Mesendoderm (in vitro differentiated cells): ENCODE results near the gene HRAS.

Experiments used
- DNase-seq: peaks from one replicate; pipeline ENCODE4 v3.0.0; 2013
- H2AK5ac ChIP-seq: 2 replicates; pipeline ENCODE4 v1.6.1; 2013; ENCODE audit warnings: low read length, inconsistent platforms
- H2BK120ac ChIP-seq: 2 replicates; pipeline ENCODE4 v1.6.1; 2013; ENCODE audit warnings: low read depth, mild to moderate bottlenecking, low read length, moderate library complexity, mixed read lengths
- H2BK15ac ChIP-seq: replicated peaks from 2 replicates; pipeline ENCODE4 v1.6.1; 2013; ENCODE audit warnings: low read depth, mild to moderate bottlenecking, moderate library complexity
- H2BK5ac ChIP-seq: 2 replicates; pipeline ENCODE4 v1.6.1; 2013; ENCODE audit warnings: low read length, inconsistent platforms
- H3K18ac ChIP-seq: 2 replicates; pipeline ENCODE4 v1.6.1; 2013; ENCODE audit warnings: mild to moderate bottlenecking, low read length, mixed read lengths
- H3K23ac ChIP-seq: one replicate; pipeline ENCODE4 v1.6.1; 2013; ENCODE audit warnings: low read length
- H3K27ac ChIP-seq: 2 replicates; pipeline ENCODE4 v1.5.1; 2013; ENCODE audit warnings: low read depth, mild to moderate bottlenecking, inconsistent platforms, low read length, moderate library complexity
- H3K27me3 ChIP-seq: 2 replicates; pipeline ENCODE4 v1.6.1; 2013; ENCODE audit warnings: low read length, control low read depth, mild to moderate bottlenecking, inconsistent platforms; ENCODE audit not compliant: insufficient read depth, poor library complexity
- H3K36me3 ChIP-seq: 2 replicates; pipeline ENCODE4 v1.6.1; 2013; ENCODE audit warnings: low read length, inconsistent platforms; ENCODE audit not compliant: control insufficient read depth, insufficient read depth
- H3K4ac ChIP-seq: one replicate; pipeline ENCODE4 v1.6.1; 2013; ENCODE audit warnings: low read depth, mild to moderate bottlenecking, low read length, moderate library complexity
- H3K4me1 ChIP-seq: 2 replicates; pipeline ENCODE4 v1.6.1; 2013; ENCODE audit warnings: low read depth, low read length, inconsistent platforms; ENCODE audit not compliant: control insufficient read depth
- H3K4me2 ChIP-seq: 2 replicates; pipeline ENCODE4 v1.6.1; 2013; ENCODE audit warnings: low read length
- H3K4me3 ChIP-seq: 2 replicates; pipeline ENCODE4 v1.5.1; 2013; ENCODE audit warnings: mild to moderate bottlenecking, low read length
- H3K56ac ChIP-seq: one replicate; pipeline ENCODE4 v1.6.1; 2013; ENCODE audit warnings: low read length
- H3K79me1 ChIP-seq: 2 replicates; pipeline ENCODE4 v1.6.1; 2013; ENCODE audit warnings: low read length, inconsistent platforms
- H3K79me2 ChIP-seq: 2 replicates; pipeline ENCODE4 v1.6.1; 2013; ENCODE audit warnings: mild to moderate bottlenecking, low read length; ENCODE audit not compliant: control insufficient read depth, insufficient read depth
- H3K9ac ChIP-seq: 2 replicates; pipeline ENCODE4 v1.6.1; 2013; ENCODE audit warnings: low read length, inconsistent platforms
- H4K5ac ChIP-seq: one replicate; pipeline ENCODE4 v1.6.1; 2013; ENCODE audit warnings: low read length
- H4K8ac ChIP-seq: one replicate; pipeline ENCODE4 v1.6.1; 2013; ENCODE audit warnings: low read depth, mild to moderate bottlenecking, control low read depth, low read length, moderate library complexity
- whole genome bisulfite sequencing: extraction: QIAGEN DNeasy Blood & Tissue Kit; methylation state at CpG from one replicate; pipeline ENCODE4 v1.1.7; 2013; ENCODE audit warnings: low lambda C conversion rate, missing lambda C conversion rate; ENCODE audit not compliant: insufficient coverage; ENCODE audit errors: extremely low coverage; 5-methylcytosine and 5-hydroxymethylcytosine counted together

The HRAS gene

DNA sequence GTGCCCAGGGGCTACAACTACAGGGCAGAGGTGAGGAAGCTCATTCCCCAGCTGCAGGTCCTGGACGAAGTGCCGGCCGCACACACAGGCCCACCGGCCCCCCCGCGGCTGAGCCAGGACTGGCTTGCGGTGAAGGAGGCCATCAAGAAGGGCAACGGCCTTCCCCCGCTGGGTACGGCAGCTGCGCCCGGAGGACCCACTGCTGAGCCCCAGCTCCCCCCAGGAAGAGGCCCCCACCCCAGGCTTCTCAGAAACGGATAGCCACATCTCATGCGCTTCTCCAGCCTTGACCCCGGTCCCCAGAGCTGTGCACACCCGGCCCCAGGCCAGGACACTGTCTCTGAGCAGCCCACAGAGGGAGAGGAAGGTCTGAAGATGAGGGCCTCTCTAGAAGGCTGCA is 15.8 kb upstream of the HRAS start:
- no peak for DNase-seq
- no CpG with 5 or more reads among the region's 16 CpGs for WGBS
- H2BK15ac ChIP-seq = no peak overlapping the region

DNA sequence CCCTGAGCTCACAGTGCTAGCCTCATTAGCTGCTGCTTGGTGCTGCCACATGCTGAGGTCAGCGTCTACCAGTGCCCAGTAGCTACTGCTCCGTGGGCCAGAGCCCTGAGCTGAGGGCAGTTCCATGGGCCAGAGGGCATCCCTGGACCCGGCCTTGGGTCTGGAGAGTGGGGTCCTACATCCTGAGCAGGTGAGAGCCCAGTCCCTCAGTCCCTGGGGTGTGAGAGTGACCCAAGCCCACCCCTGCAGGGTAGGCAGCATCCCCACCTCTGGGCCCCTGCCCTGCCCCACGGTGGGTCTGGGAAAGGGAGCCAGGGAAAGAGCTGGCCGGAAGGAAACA is 15.3 kb upstream of the HRAS start:
- no peak for DNase-seq
- no peaks in the 10 kb centered on the region for H3K36me3 ChIP-seq
- H3K23ac ChIP-seq = no peak overlapping the region
- no peak overlapping the region for H3K4me2 ChIP-seq
- no peak overlapping the region for H4K8ac ChIP-seq
- no peak overlapping the region for H4K5ac ChIP-seq
- H2AK5ac ChIP-seq = no peak overlapping the region
- no peak overlapping the region for H3K4ac ChIP-seq
- WGBS = no CpG with 5 or more reads among the region's 5 CpGs
- peaks cover 2% of the 10 kb centered on the region for H3K27me3 ChIP-seq
- H3K4me3 ChIP-seq = no peak overlapping the region
- no peak overlapping the region for H3K27ac ChIP-seq
- H2BK5ac ChIP-seq = no peak overlapping the region
- no peak overlapping the region for H3K18ac ChIP-seq
- H3K56ac ChIP-seq = no peak overlapping the region
- H3K4me1 ChIP-seq = no peaks in the 10 kb centered on the region
- no peak overlapping the region for H3K9ac ChIP-seq
- no peak overlapping the region for H2BK15ac ChIP-seq
- no peaks in the 10 kb centered on the region for H3K79me1 ChIP-seq
- H2BK120ac ChIP-seq = no peak overlapping the region
- H3K79me2 ChIP-seq = no peaks in the 10 kb centered on the region

More for the DNA sequence above, 15.8 kb upstream of the HRAS start:
- H2BK5ac ChIP-seq = no peak overlapping the region
- no peak overlapping the region for H3K23ac ChIP-seq
- H3K4me1 ChIP-seq = no peaks in the 10 kb centered on the region
- no peak overlapping the region for H3K4ac ChIP-seq
- H2AK5ac ChIP-seq = no peak overlapping the region
- no peaks in the 10 kb centered on the region for H3K79me2 ChIP-seq
- H3K56ac ChIP-seq = no peak overlapping the region
- H3K27ac ChIP-seq = no peak overlapping the region
- H3K9ac ChIP-seq = no peak overlapping the region
- H4K8ac ChIP-seq = no peak overlapping the region
- H4K5ac ChIP-seq = no peak overlapping the region
- peaks cover 4% of the 10 kb centered on the region for H3K27me3 ChIP-seq
- no peaks in the 10 kb centered on the region for H3K79me1 ChIP-seq
- H2BK120ac ChIP-seq = no peak overlapping the region
- no peak overlapping the region for H3K4me3 ChIP-seq
- no peak overlapping the region for H3K18ac ChIP-seq
- no peak overlapping the region for H3K4me2 ChIP-seq
- H3K36me3 ChIP-seq = no peaks in the 10 kb centered on the region

DNA sequence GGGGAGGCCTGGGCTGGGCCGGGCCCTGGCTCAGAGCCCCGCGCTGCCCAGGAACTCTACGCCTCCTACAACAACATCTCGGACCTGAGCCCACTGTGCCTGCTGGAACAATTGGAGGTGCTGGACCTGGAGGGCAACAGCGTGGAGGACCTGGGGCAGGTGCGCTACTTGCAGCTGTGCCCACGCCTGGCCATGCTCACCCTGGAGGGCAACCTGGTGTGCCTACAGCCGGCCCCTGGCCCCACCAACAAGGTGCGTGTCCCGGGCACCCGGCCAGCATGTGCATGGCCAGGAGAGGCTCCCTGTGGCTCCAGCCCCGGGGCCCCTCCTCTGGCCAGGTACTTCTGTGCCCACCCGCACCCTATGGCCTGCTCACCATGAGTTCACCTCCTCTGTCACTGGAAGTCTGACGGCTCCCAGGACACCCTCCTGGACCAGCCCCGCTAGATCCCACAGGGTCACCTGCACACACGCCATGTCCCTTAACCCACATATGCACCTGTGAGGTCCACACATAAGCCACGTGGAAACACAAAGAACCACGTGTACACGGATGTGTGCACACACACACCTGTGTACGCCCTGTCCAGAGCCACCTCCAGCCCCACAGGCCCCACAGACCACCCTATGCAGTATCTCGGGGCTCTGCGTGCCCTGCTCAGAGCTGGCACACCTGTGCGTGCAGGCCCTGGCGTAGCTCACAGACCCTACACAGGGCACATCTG is 14.8 kb upstream of the HRAS start:
- Histone ChIP-seq H3K18ac (no peak overlapping the region), H3K36me3 (no peaks in the 10 kb centered on the region), H2BK120ac (no peak overlapping the region), H3K27me3 (no peaks in the 10 kb centered on the region), H4K8ac (no peak overlapping the region), H2BK15ac (no peak overlapping the region), H3K4me2 (no peak overlapping the region), H3K27ac (no peak overlapping the region), H2AK5ac (no peak overlapping the region), H2BK5ac (no peak overlapping the region), H3K4me3 (no peak overlapping the region), H3K56ac (no peak overlapping the region), H3K79me1 (no peaks in the 10 kb centered on the region), H3K4me1 (no peaks in the 10 kb centered on the region), H3K9ac (no peak overlapping the region), H3K79me2 (no peaks in the 10 kb centered on the region), H3K4ac (no peak overlapping the region), H3K23ac (no peak overlapping the region), H4K5ac (no peak overlapping the region)
- no CpG with 5 or more reads among the region's 25 CpGs for WGBS
- no peak for DNase-seq

DNA sequence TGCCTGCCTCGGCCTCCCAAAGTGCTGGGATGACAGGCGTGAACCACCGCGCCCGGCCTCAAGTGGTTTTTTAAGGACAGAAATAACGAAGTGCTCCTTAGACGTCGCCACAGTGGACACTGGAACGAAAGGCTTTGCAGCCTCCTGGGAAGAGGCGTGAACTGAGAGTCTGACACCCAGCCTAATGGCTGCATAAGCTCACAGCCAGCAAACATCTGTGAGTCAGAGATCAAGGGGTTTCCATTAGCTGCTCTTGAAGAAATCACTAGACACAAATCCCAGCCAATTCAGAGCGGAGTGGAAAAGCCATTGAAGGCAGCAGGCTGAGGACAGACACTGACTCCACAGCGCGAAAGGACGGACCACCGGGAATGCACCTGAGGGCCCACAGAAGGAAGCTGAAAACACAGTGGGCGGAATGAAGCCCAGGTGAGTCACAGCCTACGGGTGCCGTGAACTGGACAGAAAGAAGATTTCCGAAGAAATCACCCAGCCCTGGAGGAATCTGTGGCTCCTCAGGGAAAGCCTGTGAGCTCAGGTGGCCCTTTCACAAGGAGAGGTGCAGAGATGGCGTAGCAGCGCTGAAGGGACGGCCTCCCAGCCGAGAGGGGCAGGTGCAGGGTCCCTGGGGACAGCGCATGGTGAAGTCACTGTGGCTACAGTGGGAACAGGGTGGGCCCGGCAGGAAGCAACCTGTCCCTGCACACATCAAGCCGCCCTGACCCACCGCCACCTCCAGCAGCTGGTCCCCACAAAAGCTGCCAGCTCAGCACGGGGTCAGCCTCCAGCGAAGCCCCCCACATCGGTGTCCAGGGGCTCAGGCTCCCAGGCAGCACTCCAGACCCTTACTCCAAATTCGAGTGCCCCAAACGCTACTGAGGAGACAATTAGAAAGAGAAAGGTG is 13.6 kb upstream of the HRAS start:
- Histone ChIP-seq H4K8ac (no peak overlapping the region), H2AK5ac (no peak overlapping the region), H2BK5ac (no peak overlapping the region), H2BK120ac (no peak overlapping the region), H3K23ac (no peak overlapping the region), H3K79me2 (no peaks in the 10 kb centered on the region), H3K4me1 (no peaks in the 10 kb centered on the region), H3K27me3 (no peaks in the 10 kb centered on the region), H3K4me2 (no peak overlapping the region), H3K9ac (no peak overlapping the region), H3K4me3 (no peak overlapping the region), H2BK15ac (no peak overlapping the region), H3K79me1 (no peaks in the 10 kb centered on the region), H3K36me3 (no peaks in the 10 kb centered on the region), H4K5ac (no peak overlapping the region), H3K56ac (no peak overlapping the region), H3K4ac (no peak overlapping the region), H3K18ac (no peak overlapping the region), H3K27ac (no peak overlapping the region)
- DNase-seq = peak; percentile 70
- WGBS = no CpG with 5 or more reads among the region's 32 CpGs

DNA sequence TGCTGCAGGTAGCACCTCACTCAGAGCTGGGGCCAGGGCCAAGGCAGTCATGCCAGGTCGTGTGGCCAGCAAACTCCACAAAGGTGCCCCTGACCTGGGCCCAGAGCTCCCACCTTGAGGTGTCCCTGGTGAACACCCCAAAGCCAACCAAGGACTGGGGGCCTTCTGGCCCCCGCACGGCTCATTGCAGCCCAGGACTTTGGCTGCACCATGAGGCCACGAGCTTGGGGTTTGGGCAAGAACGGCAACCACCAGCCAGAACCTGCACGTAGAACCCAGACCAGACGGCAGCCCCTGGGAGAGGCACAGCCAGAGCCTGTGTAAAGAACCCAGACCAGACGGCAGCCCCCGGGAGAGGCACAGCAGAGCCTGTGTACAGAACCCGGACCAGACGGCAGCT is 9.8 kb upstream of the HRAS start:
- Histone ChIP-seq H3K4me2 (no peak overlapping the region), H2BK15ac (no peak overlapping the region), H3K27ac (no peak overlapping the region), H4K8ac (no peak overlapping the region), H3K18ac (no peak overlapping the region), H3K79me1 (no peaks in the 10 kb centered on the region), H3K4ac (no peak overlapping the region), H2BK5ac (no peak overlapping the region), H4K5ac (no peak overlapping the region), H2AK5ac (no peak overlapping the region), H3K4me3 (no peak overlapping the region), H2BK120ac (no peak overlapping the region), H3K79me2 (no peaks in the 10 kb centered on the region), H3K4me1 (no peaks in the 10 kb centered on the region), H3K9ac (no peak overlapping the region), H3K27me3 (no peaks in the 10 kb centered on the region), H3K56ac (no peak overlapping the region), H3K23ac (no peak overlapping the region), H3K36me3 (no peaks in the 10 kb centered on the region)
- DNase-seq = no peak
- no CpG with 5 or more reads among the region's 11 CpGs for WGBS
